Endothelial cell of umbilical vein (primary cell): ENCODE data around the gene HK1.

Experiments
- CTCF ChIP-seq, 2 donors: IDR thresholded peaks; 1 replicate in 1 of 2; 2 replicates in 1 of 2; pipeline ENCODE4 v1.5.1; 2011; ENCODE audit warnings: low read length in 2 of 2, mild to moderate bottlenecking in 2 of 2, moderate library complexity in 2 of 2, control low read depth in 1 of 2, inconsistent platforms in 1 of 2, low read depth in 1 of 2; ENCODE audit not compliant: insufficient read depth in 1 of 2; ENCODE audit errors: extremely low read depth in 1 of 2
- EZH2 ChIP-seq: IDR thresholded peaks from 2 replicates; pipeline ENCODE4 v1.6.1; 2012; ENCODE audit warnings: borderline replicate concordance, low read depth, mild to moderate bottlenecking, moderate library complexity, low read length, inconsistent platforms; ENCODE audit not compliant: severe bottlenecking
- FOS ChIP-seq: IDR thresholded peaks from 2 replicates; pipeline ENCODE4 v1.6.1; 2011; ENCODE audit warnings: mild to moderate bottlenecking, low read length, moderate library complexity, borderline replicate concordance; ENCODE audit not compliant: insufficient read depth
- GATA2 ChIP-seq: IDR thresholded peaks from 2 replicates; pipeline ENCODE4 v1.7.0; 2011; ENCODE audit warnings: low read depth, mild to moderate bottlenecking, moderate library complexity, mixed read lengths, low read length; ENCODE audit not compliant: insufficient read length, insufficient read depth
- JUN ChIP-seq: IDR thresholded peaks from 2 replicates; pipeline ENCODE4 v1.6.1; 2011; ENCODE audit warnings: borderline replicate concordance, low read depth; ENCODE audit not compliant: insufficient read length, insufficient read depth
- MAX ChIP-seq: IDR thresholded peaks from 2 replicates; pipeline ENCODE4 v1.6.1; 2011; ENCODE audit not compliant: insufficient read depth, insufficient read length
- MYC ChIP-seq: IDR thresholded peaks from one replicate; pipeline ENCODE4 v1.6.1; 2011; ENCODE audit warnings: mild to moderate bottlenecking, low read depth, low read length
- POLR2A ChIP-seq: IDR thresholded peaks from 2 replicates; pipeline ENCODE4 v1.6.1; 2012; ENCODE audit warnings: low read depth, mild to moderate bottlenecking, control low read depth, low read length
- POLR2AphosphoS5 ChIP-seq: IDR thresholded peaks from 2 replicates; pipeline ENCODE4 v1.6.1; 2012; ENCODE audit warnings: low read depth, mild to moderate bottlenecking, control low read depth, low read length, moderate library complexity; ENCODE audit not compliant: insufficient read depth

- TF ChIP-seq POLR2A (no peak), CTCF (IDR thresholded peaks at IDR 0.05; ENCODE audit: extremely low read depth in 1 of 2, insufficient read depth in 1 of 2, low read depth in 1 of 2, low read length in 2 of 2) (no peak), MYC (no peak), POLR2AphosphoS5 (no peak), FOS (no peak), JUN (no peak), EZH2 (no peak), MAX (no peak), GATA2 (no peak)
Observed at GRCh38 chr10:69242040-69242851, 36.0 kb upstream of the HK1 start.
